ENCODE data around the gene MED15.

Gene MED15

GRCh38 chr22:20561882-20562281, 54.5 kb downstream of the MED15 start:
- Histone ChIP-seq H3K36me3 (peaks cover 32 to 83% (median 64%) of the 10 kb centered on the region in 3 donors), H3K9me3 (no peaks in the 10 kb centered on the region)

GRCh38 chr22:20562607-20563465, 55.4 kb downstream of the MED15 start:
- no peak for TF ChIP-seq CTCF (IDR thresholded peaks at IDR 0.05)
- Histone ChIP-seq H3K27ac (no peak overlapping the region), H3K36me3 (peaks cover 39 to 83% (median 70%) of the 10 kb centered on the region in 3 donors), H3K27me3 (no peaks in the 10 kb centered on the region), H3K9me3 (no peaks in the 10 kb centered on the region), H3K4me3 (no peak overlapping the region), H3K4me1 (peaks cover 0 to 21% (median 15%) of the 10 kb centered on the region in 4 donors)
- peak in 1 of 2 donors; percentile 16 for DNase-seq
- intact Hi-C loops (cut with DNase I; ENCODE audit: low total_unique reads): no loop called here

More at GRCh38 chr22:20561882-20562281, 54.5 kb downstream of the MED15 start:
- no peaks in the 10 kb centered on the region for H3K27me3 ChIP-seq
- DNase-seq: no peak
- peaks cover 0 to 21% (median 11%) of the 10 kb centered on the region in 4 donors for H3K4me1 ChIP-seq
- H3K4me3 ChIP-seq: no peak overlapping the region
- intact Hi-C loops (cut with DNase I; ENCODE audit: low total_unique reads): no loop called here
- no peak overlapping the region for H3K27ac ChIP-seq
- no peak for TF ChIP-seq CTCF (IDR thresholded peaks at IDR 0.05)

GRCh38 chr22:20563466-20563906, 56.1 kb downstream of the MED15 start:
- Histone ChIP-seq H3K27me3 (no peaks in the 10 kb centered on the region), H3K4me3 (no peak overlapping the region), H3K36me3 (peaks cover 39 to 80% (median 70%) of the 10 kb centered on the region in 3 donors), H3K9me3 (no peaks in the 10 kb centered on the region), H3K27ac (no peak overlapping the region), H3K4me1 (peaks cover 0 to 28% (median 20%) of the 10 kb centered on the region in 4 donors)
- no peak for TF ChIP-seq CTCF (IDR thresholded peaks at IDR 0.05)
- intact Hi-C loops (cut with DNase I; ENCODE audit: low total_unique reads): no loop called here
- DNase-seq: no peak

- TF ChIP-seq CTCF (IDR thresholded peaks at IDR 0.05): no peak
- Histone ChIP-seq H3K4me1 (peaks cover 0 to 33% (median 25%) of the 10 kb centered on the region in 4 donors), H3K36me3 (peaks cover 36 to 77% (median 69%) of the 10 kb centered on the region in 3 donors), H3K4me3 (no peak overlapping the region), H3K27me3 (no peaks in the 10 kb centered on the region), H3K27ac (no peak overlapping the region), H3K9me3 (no peaks in the 10 kb centered on the region)
- intact Hi-C loops (cut with DNase I; ENCODE audit: low total_unique reads): no loop called here
- no peak for DNase-seq
Measured at GRCh38 chr22:20563941-20564371, 56.5 kb downstream of the MED15 start.

GRCh38 chr22:20565079-20565734, 57.8 kb downstream of the MED15 start:
- Histone ChIP-seq H3K4me1 (peaks cover 0 to 43% (median 35%) of the 10 kb centered on the region in 4 donors), H3K36me3 (peaks cover 31 to 65% (median 60%) of the 10 kb centered on the region in 3 donors), H3K27ac (no peak overlapping the region), H3K9me3 (no peaks in the 10 kb centered on the region), H3K4me3 (no peak overlapping the region), H3K27me3 (no peaks in the 10 kb centered on the region)
- no peak for DNase-seq
- no peak for TF ChIP-seq CTCF (IDR thresholded peaks at IDR 0.05)
- intact Hi-C loops (cut with DNase I; ENCODE audit: low total_unique reads): loop anchor here (5.0 kb wide), 1 partner anchor 68 kb away; the partner anchor contains the start of gene KLHL22
